Frontal cortex (tissue), 4 donors: ENCODE measurements around the gene ARHGAP26. TPM values are rescaled to one million over a fixed set of nuclear protein-coding genes. Genes with fewer than 3 reads are reported as not detected.

Experiments used
- DNase-seq, 2 donors: peaks; one replicate each; pipeline ENCODE4 v3.0.0; 2012; ENCODE audit warnings: low spot score in 2 of 2
- FAIRE-seq: peaks from 2 replicates; lab custom pipeline; 2012; peaks lifted over from hg19 to GRCh38; lab: Jason Lieb, UNC
- total RNA-seq: library from RNA; depleted of rRNA; stranded (reverse); fragments of >200 nt; gene quantifications from one replicate; pipeline ENCODE4 v1.2.3, GENCODE V29; 2014
- donor health status: control.
- donor health status: control.
- donor health status: control.

ARHGAP26 gene
- total RNA-seq, 1 donor from 2014 or later = 7.3 TPM

GRCh38 chr5:142782976-142783530, 12.9 kb downstream of the ARHGAP26 start:
- FAIRE-seq = no peak
- DNase-seq = no peak

- DNase-seq = no peak
- FAIRE-seq = no peak
These were observed 13.6 kb downstream of the ARHGAP26 start for GRCh38 chr5:142783601-142784341.

GRCh38 chr5:142784401-142784955, 14.3 kb downstream of the ARHGAP26 start:
- DNase-seq (no peak), FAIRE-seq (no peak)

GRCh38 chr5:142785206-142785605, 15.0 kb downstream of the ARHGAP26 start:
- no peak for DNase-seq
- no peak for FAIRE-seq

GRCh38 chr5:142789206-142789605, 19.0 kb downstream of the ARHGAP26 start:
- FAIRE-seq (no peak), DNase-seq (no peak)

GRCh38 chr5:142792012-142792864, 22.1 kb downstream of the ARHGAP26 start:
- no peak for FAIRE-seq
- DNase-seq = no peak

- FAIRE-seq (no peak), DNase-seq (no peak)
These were observed 22.7 kb downstream of the ARHGAP26 start for GRCh38 chr5:142792865-142793232.

GRCh38 chr5:142794537-142794936, 24.4 kb downstream of the ARHGAP26 start:
- FAIRE-seq = no peak
- no peak for DNase-seq

GRCh38 chr5:142795251-142795650, 25.1 kb downstream of the ARHGAP26 start:
- FAIRE-seq = no peak

GRCh38 chr5:142796492-142797109, 26.4 kb downstream of the ARHGAP26 start:
- FAIRE-seq (no peak), DNase-seq (no peak)

More at GRCh38 chr5:142795251-142795650, 25.1 kb downstream of the ARHGAP26 start:
- DNase-seq = no peak

GRCh38 chr5:142797420-142797819, 27.2 kb downstream of the ARHGAP26 start:
- DNase-seq (no peak), FAIRE-seq (no peak)

- FAIRE-seq (no peak), DNase-seq (no peak)
These were observed 28.1 kb downstream of the ARHGAP26 start for GRCh38 chr5:142798099-142798770.

GRCh38 chr5:142800776-142801494, 30.8 kb downstream of the ARHGAP26 start:
- DNase-seq (no peak), FAIRE-seq (no peak)

- FAIRE-seq = no peak
- no peak for DNase-seq
These were observed 31.3 kb downstream of the ARHGAP26 start for GRCh38 chr5:142801495-142801871.

GRCh38 chr5:142803428-142804125, 33.4 kb downstream of the ARHGAP26 start:
- DNase-seq (no peak), FAIRE-seq (no peak)

- FAIRE-seq (no peak), DNase-seq (no peak)
These were observed 35.2 kb downstream of the ARHGAP26 start for GRCh38 chr5:142805339-142805738.

- DNase-seq (no peak), FAIRE-seq (no peak)
These were observed 36.7 kb downstream of the ARHGAP26 start for GRCh38 chr5:142806841-142807267.

- no peak for FAIRE-seq
- no peak for DNase-seq
These were observed 37.3 kb downstream of the ARHGAP26 start for GRCh38 chr5:142807372-142807911.
